Smooth muscle cell (in vitro differentiated cells): ENCODE measurements around the gene SEC22C. TPM values are rescaled to one million over a fixed set of nuclear protein-coding genes. Genes with fewer than 3 reads are reported as not detected.

Source experiments
- DNase-seq: peaks from one replicate; lab custom pipeline; 2025; ENCODE audit not compliant: unreplicated experiment; lab: John Stamatoyannopoulos, UW
- H2AFZ ChIP-seq: fragments of 200-600 bp; sonication (generic); 2 replicates; pipeline ENCODE4 v1.6.0; 2016; ENCODE audit warnings: antibody characterized with exemption, low read depth, mild to moderate bottlenecking
- H3F3A ChIP-seq: fragments of 200-600 bp; sonication (generic); 2 replicates; pipeline ENCODE4 v1.6.0; 2017; ENCODE audit warnings: antibody characterized with exemption, low read depth
- H3K27ac ChIP-seq: fragments of 200-600 bp; sonication (generic); 2 replicates; pipeline ENCODE4 v1.5.1; 2016; ENCODE audit warnings: low read depth, mild to moderate bottlenecking
- H3K27me3 ChIP-seq: fragments of 200-600 bp; sonication (generic); 2 replicates; pipeline ENCODE4 v1.6.1; 2016; ENCODE audit warnings: low read depth, mild to moderate bottlenecking
- H3K36me3 ChIP-seq: fragments of 200-600 bp; sonication (generic); 2 replicates; pipeline ENCODE4 v1.5.1; 2016; ENCODE audit warnings: low read depth
- H3K4me1 ChIP-seq: fragments of 200-600 bp; sonication (generic); 2 replicates; pipeline ENCODE4 v1.5.1; 2016; ENCODE audit warnings: low read depth
- H3K4me2 ChIP-seq: fragments of 200-600 bp; sonication (generic); 2 replicates; pipeline ENCODE4 v1.6.0; 2016; ENCODE audit warnings: mild to moderate bottlenecking
- H3K4me3 ChIP-seq: fragments of 200-600 bp; sonication (generic); 2 replicates; pipeline ENCODE4 v1.5.1; 2016; ENCODE audit warnings: mild to moderate bottlenecking
- H3K79me2 ChIP-seq: fragments of 200-600 bp; sonication (generic); 2 replicates; pipeline ENCODE4 v1.6.0; 2016; ENCODE audit warnings: low read depth, mild to moderate bottlenecking
- H3K9ac ChIP-seq: fragments of 200-600 bp; sonication (generic); 2 replicates; pipeline ENCODE4 v1.6.0; 2016; ENCODE audit warnings: low read depth
- H3K9me3 ChIP-seq: fragments of 200-600 bp; sonication (generic); replicated peaks from 2 replicates; pipeline ENCODE4 v1.5.1; 2016; ENCODE audit warnings: low read depth
- H4K20me1 ChIP-seq: fragments of 200-600 bp; sonication (generic); 2 replicates; pipeline ENCODE4 v1.6.0; 2016; ENCODE audit warnings: low read depth
- WGBS: methylation state at CpG from one replicate; pipeline ENCODE4 v1.1.7; 2016; ENCODE audit warnings: low lambda C conversion rate; 5-methylcytosine and 5-hydroxymethylcytosine counted together
- polyA plus RNA-seq: library from polyadenylated mRNA; unstranded; fragments of >200 nt; fragmentation: Nextera tagmentation; extraction: Ambion mirVana; gene quantifications from 2 replicates; pipeline ENCODE4 v1.2.1, GENCODE V29; 2016
- total RNA-seq: library from RNA; depleted of rRNA; stranded (reverse); fragments of >200 nt; gene quantifications from 2 replicates; pipeline ENCODE4 v1.2.3, GENCODE V29; 2014
- TF ChIP-seq, protein P1 (sequence below): fragments of 200-600 bp; sonication (generic); IDR thresholded peaks from 2 replicates; pipeline ENCODE4 v1.5.1; 2017; ENCODE audit warnings: borderline replicate concordance, mild to moderate bottlenecking, antibody characterized with exemption; ENCODE audit not compliant: insufficient read depth, poor library complexity, severe bottlenecking

SEC22C gene
- total and polyA plus RNA-seq, 2 experiments from 2014 or later = 45.7 to 52.2 TPM

DNA sequence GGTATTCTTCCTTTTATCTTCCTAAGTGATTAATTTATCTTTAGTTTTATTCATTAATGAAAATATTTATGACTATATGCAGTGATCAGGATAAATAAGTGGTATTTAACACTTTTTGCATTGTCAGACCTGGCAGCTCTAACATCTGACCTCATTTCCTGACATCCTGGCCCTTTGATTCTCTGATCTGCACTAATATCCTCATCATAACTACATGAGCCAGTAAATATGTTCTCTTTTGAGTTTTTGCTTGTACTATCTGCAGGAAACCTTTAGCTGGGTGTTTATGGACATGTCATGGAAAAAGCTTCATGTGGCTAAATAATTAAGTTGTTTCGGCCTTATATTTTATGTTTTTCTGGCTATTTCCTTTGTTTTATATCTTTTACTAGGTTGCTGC, 29.2 kb upstream of the SEC22C start:
- no peak for DNase-seq
- Histone ChIP-seq H4K20me1 (peaks cover 97% of the 10 kb centered on the region), H3K36me3 (no peaks in the 10 kb centered on the region), H3F3A (no peaks in the 10 kb centered on the region), H3K4me1 (no peaks in the 10 kb centered on the region), H3K4me3 (no peak overlapping the region), H3K4me2 (no peak overlapping the region), H2AFZ (no peak overlapping the region), H3K9ac (no peak overlapping the region), H3K79me2 (peaks cover 99% of the 10 kb centered on the region), H3K27ac (no peak overlapping the region), H3K27me3 (no peaks in the 10 kb centered on the region), H3K9me3 (no peaks in the 10 kb centered on the region)
- TF ChIP-seq, protein P1, sequence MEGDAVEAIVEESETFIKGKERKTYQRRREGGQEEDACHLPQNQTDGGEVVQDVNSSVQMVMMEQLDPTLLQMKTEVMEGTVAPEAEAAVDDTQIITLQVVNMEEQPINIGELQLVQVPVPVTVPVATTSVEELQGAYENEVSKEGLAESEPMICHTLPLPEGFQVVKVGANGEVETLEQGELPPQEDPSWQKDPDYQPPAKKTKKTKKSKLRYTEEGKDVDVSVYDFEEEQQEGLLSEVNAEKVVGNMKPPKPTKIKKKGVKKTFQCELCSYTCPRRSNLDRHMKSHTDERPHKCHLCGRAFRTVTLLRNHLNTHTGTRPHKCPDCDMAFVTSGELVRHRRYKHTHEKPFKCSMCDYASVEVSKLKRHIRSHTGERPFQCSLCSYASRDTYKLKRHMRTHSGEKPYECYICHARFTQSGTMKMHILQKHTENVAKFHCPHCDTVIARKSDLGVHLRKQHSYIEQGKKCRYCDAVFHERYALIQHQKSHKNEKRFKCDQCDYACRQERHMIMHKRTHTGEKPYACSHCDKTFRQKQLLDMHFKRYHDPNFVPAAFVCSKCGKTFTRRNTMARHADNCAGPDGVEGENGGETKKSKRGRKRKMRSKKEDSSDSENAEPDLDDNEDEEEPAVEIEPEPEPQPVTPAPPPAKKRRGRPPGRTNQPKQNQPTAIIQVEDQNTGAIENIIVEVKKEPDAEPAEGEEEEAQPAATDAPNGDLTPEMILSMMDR = no peak
- 100% methylated on average over 1 of the region's 1 CpG for WGBS

- H3K27ac ChIP-seq = no peak overlapping the region
- peaks cover 9% of the 10 kb centered on the region for H3K4me1 ChIP-seq
- H3K79me2 ChIP-seq = peaks cover 99% of the 10 kb centered on the region
- no peaks in the 10 kb centered on the region for H3K27me3 ChIP-seq
- H3K36me3 ChIP-seq = no peaks in the 10 kb centered on the region
- H4K20me1 ChIP-seq = peaks cover 97% of the 10 kb centered on the region
- no peak overlapping the region for H2AFZ ChIP-seq
- no peak overlapping the region for H3K9ac ChIP-seq
- no peak overlapping the region for H3K4me2 ChIP-seq
- no peaks in the 10 kb centered on the region for H3F3A ChIP-seq
- TF ChIP-seq, protein P1 = no peak
- no peak for DNase-seq
- WGBS = 97% methylated on average over 5 of the region's 5 CpGs
- H3K4me3 ChIP-seq = no peak overlapping the region
- H3K9me3 ChIP-seq = no peaks in the 10 kb centered on the region
Observed at GRCh38 chr3:42608581-42608980, 26.8 kb upstream of the SEC22C start.

GRCh38 chr3:42605546-42606173, 23.9 kb upstream of the SEC22C start:
- Histone ChIP-seq H3K4me3 (no peak overlapping the region), H3K27ac (no peak overlapping the region), H3K4me2 (no peak overlapping the region), H3K36me3 (no peaks in the 10 kb centered on the region), H4K20me1 (peaks cover 90% of the 10 kb centered on the region), H3F3A (no peaks in the 10 kb centered on the region), H2AFZ (no peak overlapping the region), H3K27me3 (no peaks in the 10 kb centered on the region), H3K9ac (no peak overlapping the region), H3K9me3 (no peaks in the 10 kb centered on the region), H3K4me1 (peaks cover 19% of the 10 kb centered on the region), H3K79me2 (peaks cover 96% of the 10 kb centered on the region)
- TF ChIP-seq, protein P1 = no peak
- no peak for DNase-seq
- WGBS = 85% methylated on average over 5 of the region's 5 CpGs

DNA sequence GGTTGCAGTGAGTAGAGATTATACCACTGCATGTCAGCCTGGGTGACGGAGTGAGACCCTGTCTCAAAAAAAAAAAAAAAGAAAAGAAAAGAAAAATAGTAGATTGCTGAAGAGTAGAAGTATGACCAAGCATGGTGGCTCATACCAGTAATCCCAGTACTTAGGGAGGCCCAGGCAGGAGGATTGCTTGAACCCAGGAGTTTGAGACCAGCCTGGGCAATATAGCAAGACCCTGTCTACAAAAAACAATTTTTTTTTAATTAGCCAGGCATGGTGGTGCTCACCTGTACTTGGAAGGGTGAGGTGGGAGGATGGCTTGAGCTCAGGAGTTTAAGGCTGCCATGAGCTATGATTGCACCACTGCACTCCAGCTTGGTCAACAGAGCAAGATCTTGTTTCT, 21.2 kb upstream of the SEC22C start:
- WGBS = 100% methylated on average over 1 of the region's 1 CpG
- peaks cover 69% of the 10 kb centered on the region for H3K79me2 ChIP-seq
- H3K27me3 ChIP-seq = no peaks in the 10 kb centered on the region
- peaks cover 6% of the 10 kb centered on the region for H3F3A ChIP-seq
- TF ChIP-seq, protein P1 = no peak
- no peaks in the 10 kb centered on the region for H3K9me3 ChIP-seq
- H4K20me1 ChIP-seq = peaks cover 65% of the 10 kb centered on the region
- peak overlapping the region; percentile 90 for H3K27ac ChIP-seq
- no peak for DNase-seq
- H3K4me2 ChIP-seq = peak overlapping the region; percentile 88
- H3K4me3 ChIP-seq = no peak overlapping the region
- H3K36me3 ChIP-seq = no peaks in the 10 kb centered on the region
- no peak overlapping the region for H3K9ac ChIP-seq
- H2AFZ ChIP-seq = no peak overlapping the region
- peaks cover 22% of the 10 kb centered on the region for H3K4me1 ChIP-seq
